ENCODE results near the gene PCDHB11. TPM values are rescaled to one million over a fixed set of nuclear protein-coding genes. Genes with fewer than 3 reads are reported as not detected.
"Not testable (repeated sequence)": the region's sequence is repeated elsewhere in the genome, so short reads cannot be mapped to it uniquely, and the experiment has no call there.

Gene PCDHB11
- total RNA-seq: 2.0 TPM
- long read RNA-seq: 0 reads

- no peak for DNase-seq (ENCODE audit: low spot score)
Observed at GRCh38 chr5:141199359-141200235, at the start of gene PCDHB11. Gene PCDHB11 (plus strand): TSS chr5:141199627. CDS start chr5:141199775, 148 bp downstream.

- no peak for DNase-seq (ENCODE audit: low spot score)
Observed at GRCh38 chr5:141149812-141150211, 49.6 kb upstream of the PCDHB11 start, which contains the start of gene PCDHB6. Gene PCDHB6 (plus strand): TSS chr5:141150057. CDS start chr5:141150258, 201 bp downstream.

- DNase-seq (ENCODE audit: low spot score): no peak
Observed at GRCh38 chr5:141150224-141150992, 49.0 kb upstream of the PCDHB11 start.

- DNase-seq (ENCODE audit: low spot score): no peak
Observed at GRCh38 chr5:141150993-141151325, 48.5 kb upstream of the PCDHB11 start.

- DNase-seq (ENCODE audit: low spot score): not testable (repeated sequence)
Observed at GRCh38 chr5:141151632-141152031, 47.8 kb upstream of the PCDHB11 start.

GRCh38 chr5:141152096-141152495 lies 47.3 kb upstream of the PCDHB11 start:
- not testable (repeated sequence) for DNase-seq (ENCODE audit: low spot score)

- no peak for DNase-seq (ENCODE audit: low spot score)
Observed at GRCh38 chr5:141155540-141156374, 43.7 kb upstream of the PCDHB11 start.

GRCh38 chr5:141157356-141157755 lies 42.1 kb upstream of the PCDHB11 start:
- not testable (repeated sequence) for DNase-seq (ENCODE audit: low spot score)

GRCh38 chr5:141157901-141158300 lies 41.5 kb upstream of the PCDHB11 start:
- DNase-seq (ENCODE audit: low spot score): not testable (repeated sequence)

GRCh38 chr5:141172381-141173204 lies 26.8 kb upstream of the PCDHB11 start, which contains the start of gene PCDHB7:
Gene PCDHB7 (plus strand): TSS chr5:141172644. CDS start chr5:141172836, 192 bp downstream.
- no peak for DNase-seq (ENCODE audit: low spot score)

- not testable (repeated sequence) for DNase-seq (ENCODE audit: low spot score)
Observed at GRCh38 chr5:141174291-141175104, 24.9 kb upstream of the PCDHB11 start.

GRCh38 chr5:141175933-141176332 lies 23.5 kb upstream of the PCDHB11 start:
- no peak for DNase-seq (ENCODE audit: low spot score)

GRCh38 chr5:141177577-141178191 lies 21.7 kb upstream of the PCDHB11 start, which contains the start of gene PCDHB8:
Gene PCDHB8 (plus strand): TSS chr5:141177790. CDS start chr5:141178035, 245 bp downstream.
- not testable (repeated sequence) for DNase-seq (ENCODE audit: low spot score)

- DNase-seq (ENCODE audit: low spot score): not testable (repeated sequence)
Observed at GRCh38 chr5:141179371-141179770, 20.1 kb upstream of the PCDHB11 start.

- DNase-seq (ENCODE audit: low spot score): not testable (repeated sequence)
Observed at GRCh38 chr5:141179876-141180275, 19.6 kb upstream of the PCDHB11 start.

GRCh38 chr5:141180313-141180712 lies 19.1 kb upstream of the PCDHB11 start:
- no peak for DNase-seq (ENCODE audit: low spot score)

- no peak for DNase-seq (ENCODE audit: low spot score)
Observed at GRCh38 chr5:141182248-141182647, 17.2 kb upstream of the PCDHB11 start, which contains the start of gene PCDHB16. Gene PCDHB16 (plus strand): TSS chr5:141182387. CDS start chr5:141182560, 173 bp downstream.

GRCh38 chr5:141184117-141184855 lies 15.1 kb upstream of the PCDHB11 start:
- not testable (repeated sequence) for DNase-seq (ENCODE audit: low spot score)
